Measurements from ENCODE around the gene SLC36A1.

The SLC36A1 gene

DNA sequence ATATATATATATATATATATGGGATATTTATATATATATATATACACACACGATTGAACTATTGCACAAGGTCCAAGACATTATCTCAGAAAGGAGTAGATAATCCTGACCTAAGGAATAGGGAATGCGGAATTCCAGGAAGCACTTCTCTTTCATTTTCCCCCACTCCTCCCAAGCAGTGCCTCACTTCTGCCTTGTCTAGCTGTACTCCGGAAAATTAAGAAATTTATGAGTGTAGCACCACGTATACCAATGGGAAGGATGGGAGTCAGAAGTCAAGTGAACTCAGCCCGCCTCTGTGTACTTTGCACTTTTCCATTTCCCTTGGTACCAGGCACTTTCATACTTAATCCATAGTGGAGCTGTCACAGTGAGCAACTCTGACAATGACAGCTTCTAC, 10.9 kb downstream of the SLC36A1 start:
- H3K4me1 ChIP-seq (ENCODE audit: insufficient read depth, low read length) = no peaks in the 10 kb centered on the region

DNA sequence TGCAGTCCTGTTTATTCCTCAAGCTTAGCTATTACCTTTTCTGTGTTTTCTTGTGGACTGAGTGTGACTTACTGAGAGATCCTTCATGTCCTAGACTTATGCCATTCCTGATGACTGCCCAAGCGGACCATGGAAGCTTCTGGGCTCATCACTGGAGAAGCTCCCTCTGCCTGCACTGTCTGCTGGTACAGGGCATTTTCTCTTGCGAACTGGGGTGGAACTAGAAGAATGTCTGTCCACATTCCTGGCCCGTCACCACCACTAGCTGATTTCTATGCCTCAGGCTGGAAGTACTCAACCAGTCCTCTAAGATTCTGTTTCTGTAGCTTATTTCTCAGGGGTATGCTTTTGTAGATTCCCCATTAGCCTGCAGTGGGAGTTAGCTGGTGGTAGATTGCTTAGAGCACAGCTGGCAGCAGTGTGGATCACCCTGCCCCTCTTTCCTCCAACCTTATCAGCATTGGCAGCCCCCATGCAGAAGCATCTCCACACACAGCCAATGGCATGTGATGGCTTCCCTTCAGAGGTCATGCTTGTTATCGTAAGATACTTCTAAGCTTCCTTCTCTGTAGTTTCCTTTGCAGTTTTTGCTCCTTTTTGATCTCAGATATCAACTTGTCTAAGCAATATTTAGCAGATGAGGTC, 12.4 kb downstream of the SLC36A1 start:
- no peak overlapping the region for H3K4me3 ChIP-seq (ENCODE audit: low read depth in 1 of 2, low read length in 2 of 2)
- no peak overlapping the region for H3K4me2 ChIP-seq (ENCODE audit: insufficient read depth, low read length)
- H3K9me3 ChIP-seq (ENCODE audit: insufficient read depth, low read length, severe bottlenecking) = no peaks in the 10 kb centered on the region
- ATAC-seq (ENCODE audit: insufficient read depth, low read depth) = no peak
- no peak for TF ChIP-seq EZH2 (IDR thresholded peaks at IDR 0.05; ENCODE audit: borderline replicate concordance, low read depth, low read length, severe bottlenecking)
- TF ChIP-seq, protein P1, sequence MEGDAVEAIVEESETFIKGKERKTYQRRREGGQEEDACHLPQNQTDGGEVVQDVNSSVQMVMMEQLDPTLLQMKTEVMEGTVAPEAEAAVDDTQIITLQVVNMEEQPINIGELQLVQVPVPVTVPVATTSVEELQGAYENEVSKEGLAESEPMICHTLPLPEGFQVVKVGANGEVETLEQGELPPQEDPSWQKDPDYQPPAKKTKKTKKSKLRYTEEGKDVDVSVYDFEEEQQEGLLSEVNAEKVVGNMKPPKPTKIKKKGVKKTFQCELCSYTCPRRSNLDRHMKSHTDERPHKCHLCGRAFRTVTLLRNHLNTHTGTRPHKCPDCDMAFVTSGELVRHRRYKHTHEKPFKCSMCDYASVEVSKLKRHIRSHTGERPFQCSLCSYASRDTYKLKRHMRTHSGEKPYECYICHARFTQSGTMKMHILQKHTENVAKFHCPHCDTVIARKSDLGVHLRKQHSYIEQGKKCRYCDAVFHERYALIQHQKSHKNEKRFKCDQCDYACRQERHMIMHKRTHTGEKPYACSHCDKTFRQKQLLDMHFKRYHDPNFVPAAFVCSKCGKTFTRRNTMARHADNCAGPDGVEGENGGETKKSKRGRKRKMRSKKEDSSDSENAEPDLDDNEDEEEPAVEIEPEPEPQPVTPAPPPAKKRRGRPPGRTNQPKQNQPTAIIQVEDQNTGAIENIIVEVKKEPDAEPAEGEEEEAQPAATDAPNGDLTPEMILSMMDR (IDR thresholded peaks at IDR 0.05; ENCODE audit: borderline replicate concordance, extremely low read depth, low read length, poor library complexity, severe bottlenecking) = no peak
- H3K79me2 ChIP-seq (ENCODE audit: insufficient read depth, low read length) = no peaks in the 10 kb centered on the region
- DNase-seq = no peak
- H3K4me1 ChIP-seq (ENCODE audit: insufficient read depth, low read length) = no peaks in the 10 kb centered on the region
- peaks cover 4% of the 10 kb centered on the region; the same call in 1 of the 2 replicates for H4K20me1 ChIP-seq (ENCODE audit: insufficient read depth, low read length)
- H3K9ac ChIP-seq (ENCODE audit: low read depth, low read length) = no peak overlapping the region
- H3K27ac ChIP-seq (ENCODE audit: low read length) = no peak overlapping the region
- H3K36me3 ChIP-seq (ENCODE audit: insufficient read depth, low read length) = peaks cover 8% of the 10 kb centered on the region; the same call in 1 of the 2 replicates
- H3K27me3 ChIP-seq (ENCODE audit: insufficient read depth, low read length, poor library complexity) = no peaks in the 10 kb centered on the region
- no peak overlapping the region for H2AFZ ChIP-seq (ENCODE audit: low read depth, low read length)

More for the DNA sequence above, 10.9 kb downstream of the SLC36A1 start:
- TF ChIP-seq, protein P1 (IDR thresholded peaks at IDR 0.05; ENCODE audit: borderline replicate concordance, extremely low read depth, low read length, poor library complexity, severe bottlenecking) = no peak
- TF ChIP-seq EZH2 (IDR thresholded peaks at IDR 0.05; ENCODE audit: borderline replicate concordance, low read depth, low read length, severe bottlenecking) = no peak
- ATAC-seq (ENCODE audit: insufficient read depth, low read depth) (no peak), DNase-seq (no peak)
- Histone ChIP-seq H4K20me1 (ENCODE audit: insufficient read depth, low read length) (peaks cover 4% of the 10 kb centered on the region; the same call in 1 of the 2 replicates), H3K79me2 (ENCODE audit: insufficient read depth, low read length) (no peaks in the 10 kb centered on the region), H3K4me2 (ENCODE audit: insufficient read depth, low read length) (no peak overlapping the region), H3K9me3 (ENCODE audit: insufficient read depth, low read length, severe bottlenecking) (no peaks in the 10 kb centered on the region), H3K4me3 (ENCODE audit: low read depth in 1 of 2, low read length in 2 of 2) (no peak overlapping the region), H3K27me3 (ENCODE audit: insufficient read depth, low read length, poor library complexity) (no peaks in the 10 kb centered on the region), H3K36me3 (ENCODE audit: insufficient read depth, low read length) (no peaks in the 10 kb centered on the region; the same call in 1 of the 2 replicates), H3K27ac (ENCODE audit: low read length) (no peak overlapping the region), H2AFZ (ENCODE audit: low read depth, low read length) (no peak overlapping the region), H3K9ac (ENCODE audit: low read depth, low read length) (no peak overlapping the region)

DNA sequence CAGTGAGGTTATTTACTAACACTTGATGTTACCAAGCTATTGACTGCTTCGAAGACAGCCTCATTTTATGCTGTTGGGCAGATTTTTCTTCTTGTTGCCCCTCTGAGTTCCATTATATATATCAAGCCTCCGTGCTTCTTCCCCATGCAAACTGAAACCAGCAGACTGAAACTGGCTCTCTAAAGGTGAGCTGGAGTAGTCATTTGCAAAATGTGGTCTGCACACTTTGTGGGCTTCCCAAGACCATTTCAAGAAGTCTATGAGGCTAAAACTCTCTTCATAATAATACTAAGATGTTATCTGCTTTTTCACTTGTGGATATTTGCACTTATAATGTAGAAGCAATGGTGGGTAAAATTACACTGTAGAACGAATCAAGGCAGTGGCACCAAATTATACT, 13.9 kb downstream of the SLC36A1 start:
- H3K36me3 ChIP-seq (ENCODE audit: insufficient read depth, low read length) = peaks cover 16% of the 10 kb centered on the region; the same call in 1 of the 2 replicates
- no peak overlapping the region for H2AFZ ChIP-seq (ENCODE audit: low read depth, low read length)
- TF ChIP-seq, protein P1 (IDR thresholded peaks at IDR 0.05; ENCODE audit: borderline replicate concordance, extremely low read depth, low read length, poor library complexity, severe bottlenecking) = no peak
- TF ChIP-seq EZH2 (IDR thresholded peaks at IDR 0.05; ENCODE audit: borderline replicate concordance, low read depth, low read length, severe bottlenecking) = no peak
- ATAC-seq (ENCODE audit: insufficient read depth, low read depth) = no peak
- H3K9ac ChIP-seq (ENCODE audit: low read depth, low read length) = no peak overlapping the region
- no peak overlapping the region for H3K4me3 ChIP-seq (ENCODE audit: low read depth in 1 of 2, low read length in 2 of 2)
- no peaks in the 10 kb centered on the region for H3K79me2 ChIP-seq (ENCODE audit: insufficient read depth, low read length)
- H3K27ac ChIP-seq (ENCODE audit: low read length) = no peak overlapping the region
- no peak for DNase-seq
- no peaks in the 10 kb centered on the region for H3K9me3 ChIP-seq (ENCODE audit: insufficient read depth, low read length, severe bottlenecking)
- H3K4me1 ChIP-seq (ENCODE audit: insufficient read depth, low read length) = no peaks in the 10 kb centered on the region
- peaks cover 4% of the 10 kb centered on the region; the same call in 1 of the 2 replicates for H4K20me1 ChIP-seq (ENCODE audit: insufficient read depth, low read length)
- H3K4me2 ChIP-seq (ENCODE audit: insufficient read depth, low read length) = no peak overlapping the region
- H3K27me3 ChIP-seq (ENCODE audit: insufficient read depth, low read length, poor library complexity) = no peaks in the 10 kb centered on the region

Data from DND-41 (cell line).